GM21381 (cell line): ENCODE data around the gene CAMK2A.

Experiments used
- ATAC-seq: cut with Tn5 transposase; IDR thresholded peaks from one replicate; pipeline ENCODE4 v1.9.1; 2021; ENCODE audit warnings: mild to moderate bottlenecking, moderate library complexity; ENCODE audit not compliant: unreplicated experiment

The CAMK2A gene

DNA sequence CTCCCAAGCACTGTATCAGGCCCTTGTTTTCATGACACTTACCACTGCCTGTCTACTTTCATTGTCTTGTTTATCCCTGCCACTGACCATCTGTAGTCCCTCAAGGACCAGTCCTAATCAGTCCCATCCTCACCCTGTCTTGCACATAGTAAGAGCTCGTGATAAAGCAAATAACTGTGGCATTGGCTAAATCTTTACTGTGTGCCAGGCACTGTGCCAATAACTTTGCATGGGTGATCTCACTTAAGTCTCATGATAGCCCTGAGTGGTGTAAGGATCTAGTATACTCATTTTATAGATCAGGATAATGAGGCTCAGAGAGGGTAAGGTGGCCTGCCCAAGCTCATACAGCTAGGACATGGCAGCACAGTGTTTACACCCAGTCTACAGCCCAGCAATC is 117.4 kb downstream of the CAMK2A start:
- ATAC-seq = no peak
